Right atrium auricular region (tissue), 2 donors: ENCODE results near the gene NDC1. TPM values are rescaled to one million over a fixed set of nuclear protein-coding genes. Genes with fewer than 3 reads are reported as not detected.

Experiments
- DNase-seq: peaks from one replicate; pipeline ENCODE4 v3.0.0-alpha.2; 2019; ENCODE audit warnings: low spot score
- H3K27ac ChIP-seq, 2 donors: fragments of 200-600 bp; sonication (generic); 1 replicate in 1 of 2; 2 replicates in 1 of 2; pipeline ENCODE4 v1.5.1; 2016 to 2019
- H3K27me3 ChIP-seq, 2 donors: fragments of 200-600 bp; sonication (generic); one replicate each; pipeline versions ENCODE4 v1.5.1 to v1.6.0; 2017 to 2019
- H3K36me3 ChIP-seq: fragments of 200-600 bp; sonication (generic); one replicate; pipeline ENCODE4 v1.5.1; 2016
- H3K4me1 ChIP-seq, 2 donors: fragments of 200-600 bp; sonication (generic); one replicate each; pipeline versions ENCODE4 v1.5.1 to v1.6.0; 2017 to 2019
- H3K4me3 ChIP-seq, 2 donors: fragments of 200-600 bp; sonication (generic); 1 replicate in 1 of 2; 2 replicates in 1 of 2; pipeline ENCODE4 v1.5.1; 2017 to 2019; ENCODE audit warnings: mild to moderate bottlenecking in 1 of 2, moderate library complexity in 1 of 2
- H3K9me3 ChIP-seq, 2 donors: fragments of 200-600 bp; sonication (generic); one replicate each; pipeline ENCODE4 v1.5.1; 2019
- total RNA-seq, 2 donors: library from RNA; depleted of rRNA; stranded (reverse); fragments of >200 nt; gene quantifications; one replicate each; pipeline ENCODE4 v1.1.0, GENCODE V29; 2016
- TF ChIP-seq, protein P1 (sequence below), 2 donors: fragments of 200-600 bp; sonication (generic); IDR thresholded peaks; one replicate each; pipeline ENCODE4 v1.5.1; 2019; ENCODE audit warnings: antibody characterized with exemption in 2 of 2

NDC1 gene
- total RNA-seq, 2 donors from 2014 or later = 6.4 TPM

GRCh38 chr1:53834776-53835175 is 3.3 kb downstream of the NDC1 start:
- H3K36me3 ChIP-seq = no peaks in the 10 kb centered on the region
- DNase-seq = no peak
- H3K27ac ChIP-seq = no peak overlapping the region
- H3K4me3 ChIP-seq = no peak overlapping the region
- H3K9me3 ChIP-seq = no peaks in the 10 kb centered on the region
- TF ChIP-seq, protein P1, sequence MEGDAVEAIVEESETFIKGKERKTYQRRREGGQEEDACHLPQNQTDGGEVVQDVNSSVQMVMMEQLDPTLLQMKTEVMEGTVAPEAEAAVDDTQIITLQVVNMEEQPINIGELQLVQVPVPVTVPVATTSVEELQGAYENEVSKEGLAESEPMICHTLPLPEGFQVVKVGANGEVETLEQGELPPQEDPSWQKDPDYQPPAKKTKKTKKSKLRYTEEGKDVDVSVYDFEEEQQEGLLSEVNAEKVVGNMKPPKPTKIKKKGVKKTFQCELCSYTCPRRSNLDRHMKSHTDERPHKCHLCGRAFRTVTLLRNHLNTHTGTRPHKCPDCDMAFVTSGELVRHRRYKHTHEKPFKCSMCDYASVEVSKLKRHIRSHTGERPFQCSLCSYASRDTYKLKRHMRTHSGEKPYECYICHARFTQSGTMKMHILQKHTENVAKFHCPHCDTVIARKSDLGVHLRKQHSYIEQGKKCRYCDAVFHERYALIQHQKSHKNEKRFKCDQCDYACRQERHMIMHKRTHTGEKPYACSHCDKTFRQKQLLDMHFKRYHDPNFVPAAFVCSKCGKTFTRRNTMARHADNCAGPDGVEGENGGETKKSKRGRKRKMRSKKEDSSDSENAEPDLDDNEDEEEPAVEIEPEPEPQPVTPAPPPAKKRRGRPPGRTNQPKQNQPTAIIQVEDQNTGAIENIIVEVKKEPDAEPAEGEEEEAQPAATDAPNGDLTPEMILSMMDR (IDR thresholded peaks at IDR 0.05) = no peak
- peaks cover 0 to 9% of the 10 kb centered on the region in 2 donors for H3K4me1 ChIP-seq
- no peaks in the 10 kb centered on the region for H3K27me3 ChIP-seq

- H3K4me1 ChIP-seq = peaks cover 0 to 9% of the 10 kb centered on the region in 2 donors
- no peaks in the 10 kb centered on the region for H3K36me3 ChIP-seq
- H3K27ac ChIP-seq = no peak overlapping the region
- H3K9me3 ChIP-seq = no peaks in the 10 kb centered on the region
- no peak for DNase-seq
- no peaks in the 10 kb centered on the region for H3K27me3 ChIP-seq
- TF ChIP-seq, protein P1 (IDR thresholded peaks at IDR 0.05) = no peak
- H3K4me3 ChIP-seq = no peak overlapping the region
Measured at GRCh38 chr1:53833393-53833792, 4.7 kb downstream of the NDC1 start.

DNA sequence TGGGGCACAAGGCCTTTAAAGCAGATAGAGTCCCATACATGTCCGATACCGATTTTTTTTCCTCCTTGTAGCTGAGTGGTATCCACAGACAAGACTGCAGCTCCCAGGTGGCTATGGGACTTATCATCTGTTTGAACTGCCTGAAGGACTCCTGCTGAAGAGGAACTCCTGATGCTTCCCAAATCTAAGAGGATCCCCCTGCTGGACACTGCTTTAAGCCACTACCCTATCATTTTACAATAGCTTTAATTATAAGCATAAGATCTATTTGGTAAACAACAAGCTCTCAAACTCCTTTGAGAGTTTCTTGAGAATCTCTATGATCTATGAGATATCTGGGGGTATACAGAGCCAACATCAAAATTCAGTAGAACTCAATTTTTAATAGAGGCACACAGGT is 11.7 kb downstream of the NDC1 start:
- no peaks in the 10 kb centered on the region for H3K9me3 ChIP-seq
- H3K27me3 ChIP-seq = no peaks in the 10 kb centered on the region
- H3K27ac ChIP-seq = no peak overlapping the region
- TF ChIP-seq, protein P1 (IDR thresholded peaks at IDR 0.05) = no peak
- H3K4me1 ChIP-seq = no peaks in the 10 kb centered on the region
- peaks cover 21% of the 10 kb centered on the region for H3K36me3 ChIP-seq
- no peak for DNase-seq
- H3K4me3 ChIP-seq = no peak overlapping the region

GRCh38 chr1:53825306-53825705 is 12.8 kb downstream of the NDC1 start:
- H3K27ac ChIP-seq = no peak overlapping the region
- no peaks in the 10 kb centered on the region for H3K9me3 ChIP-seq
- no peak overlapping the region for H3K4me3 ChIP-seq
- TF ChIP-seq, protein P1 (IDR thresholded peaks at IDR 0.05) = no peak
- H3K36me3 ChIP-seq = peaks cover 21% of the 10 kb centered on the region
- H3K27me3 ChIP-seq = no peaks in the 10 kb centered on the region
- H3K4me1 ChIP-seq = no peaks in the 10 kb centered on the region
- no peak for DNase-seq

GRCh38 chr1:53822931-53823330 is 15.2 kb downstream of the NDC1 start:
- no peak overlapping the region for H3K4me3 ChIP-seq
- no peaks in the 10 kb centered on the region for H3K4me1 ChIP-seq
- peaks cover 35% of the 10 kb centered on the region for H3K36me3 ChIP-seq
- no peak for DNase-seq
- H3K27me3 ChIP-seq = no peaks in the 10 kb centered on the region
- no peaks in the 10 kb centered on the region for H3K9me3 ChIP-seq
- no peak overlapping the region for H3K27ac ChIP-seq
- TF ChIP-seq, protein P1 (IDR thresholded peaks at IDR 0.05) = no peak

GRCh38 chr1:53821380-53821779 is 16.7 kb downstream of the NDC1 start:
- TF ChIP-seq, protein P1 (IDR thresholded peaks at IDR 0.05) = no peak
- Histone ChIP-seq H3K9me3 (no peaks in the 10 kb centered on the region), H3K4me3 (no peak overlapping the region), H3K36me3 (peaks cover 46% of the 10 kb centered on the region), H3K4me1 (no peaks in the 10 kb centered on the region), H3K27me3 (no peaks in the 10 kb centered on the region), H3K27ac (no peak overlapping the region)
- DNase-seq = no peak
